GM21723 (cell line): ENCODE results near the gene DAAM2.

ENCODE experiments used
- ATAC-seq: cut with Tn5 transposase; IDR thresholded peaks from one replicate; pipeline ENCODE4 v1.9.1; 2021; ENCODE audit warnings: mild to moderate bottlenecking, moderate library complexity; ENCODE audit not compliant: unreplicated experiment

DAAM2 gene

GRCh38 chr6:39925191-39925930 lies 133.2 kb downstream of the DAAM2 start:
- no peak for ATAC-seq

DNA sequence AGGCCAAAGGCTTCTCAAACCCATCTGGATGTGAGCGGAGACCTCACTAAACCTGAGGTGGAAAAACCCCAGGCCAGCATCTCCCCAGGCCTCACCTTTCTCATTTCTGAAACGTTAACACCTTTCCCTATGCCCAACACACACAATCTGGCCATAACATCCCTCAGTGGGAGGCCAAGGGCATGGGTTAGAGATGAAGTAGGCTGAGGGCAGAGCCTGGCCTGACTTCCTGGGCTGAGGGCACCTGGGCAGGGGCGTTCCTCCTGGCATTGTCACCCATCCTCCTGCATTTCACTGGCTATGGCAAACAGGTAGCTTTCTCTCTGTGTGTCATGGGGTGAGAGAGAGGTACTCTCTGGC lies 133.7 kb downstream of the DAAM2 start:
- ATAC-seq = no peak

DNA sequence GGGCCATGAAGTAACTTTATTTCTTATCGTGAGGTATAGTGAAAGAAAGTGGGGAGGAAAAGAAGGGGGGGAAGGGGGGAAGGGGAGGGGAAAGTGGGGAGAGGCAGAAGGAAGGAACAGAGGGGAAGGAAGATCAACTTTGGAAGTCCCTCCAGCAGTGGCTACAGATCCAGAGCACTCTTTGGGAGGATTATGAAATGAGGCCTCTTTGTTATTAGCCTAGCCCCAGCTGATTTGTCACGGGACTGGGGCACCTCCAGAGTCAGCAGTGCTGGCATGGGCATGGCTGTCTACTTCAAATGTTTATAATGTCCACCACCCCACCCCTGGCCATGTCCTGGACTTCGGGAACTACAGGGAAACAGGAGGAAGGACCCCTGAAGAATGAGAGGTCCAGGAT lies 134.5 kb downstream of the DAAM2 start:
- ATAC-seq = no peak

GRCh38 chr6:39927159-39927558 lies 135.0 kb downstream of the DAAM2 start:
- ATAC-seq = no peak

GRCh38 chr6:39929039-39929732 lies 137.0 kb downstream of the DAAM2 start:
- no peak for ATAC-seq

DNA sequence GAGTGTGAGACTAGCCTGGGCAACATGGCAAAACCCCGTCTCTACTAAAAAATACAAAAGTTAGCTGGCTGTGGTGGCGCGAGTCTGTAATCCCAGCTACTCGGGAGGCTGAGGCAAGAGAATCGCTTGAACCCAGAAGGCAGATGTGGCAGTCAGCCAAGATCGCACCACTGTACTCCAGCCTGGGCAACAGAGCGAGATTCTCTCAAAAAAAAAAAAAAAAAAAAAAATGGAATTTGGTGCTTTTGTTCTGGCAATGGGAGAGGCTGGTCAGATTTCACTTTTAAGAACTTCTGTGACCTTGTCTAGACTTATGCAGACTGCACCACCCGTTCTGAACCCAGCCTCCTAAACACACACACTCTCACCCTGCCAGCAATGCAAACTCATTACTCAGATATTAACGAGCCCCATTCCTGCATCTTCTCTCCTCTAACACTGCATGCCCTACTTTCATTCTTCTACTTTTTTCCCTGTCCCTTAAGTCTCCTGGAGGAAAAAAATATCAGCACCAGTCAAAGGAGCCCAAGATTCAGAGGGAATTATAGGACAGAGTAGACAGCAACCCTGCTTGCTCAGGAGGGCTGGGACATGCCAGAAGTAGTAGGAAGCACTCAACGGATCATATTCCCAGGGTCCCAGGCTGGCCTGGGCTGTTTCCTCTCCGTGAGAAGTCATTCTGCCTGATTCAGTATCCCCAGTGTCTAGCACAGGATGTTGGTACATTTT lies 137.7 kb downstream of the DAAM2 start:
- ATAC-seq = no peak

DNA sequence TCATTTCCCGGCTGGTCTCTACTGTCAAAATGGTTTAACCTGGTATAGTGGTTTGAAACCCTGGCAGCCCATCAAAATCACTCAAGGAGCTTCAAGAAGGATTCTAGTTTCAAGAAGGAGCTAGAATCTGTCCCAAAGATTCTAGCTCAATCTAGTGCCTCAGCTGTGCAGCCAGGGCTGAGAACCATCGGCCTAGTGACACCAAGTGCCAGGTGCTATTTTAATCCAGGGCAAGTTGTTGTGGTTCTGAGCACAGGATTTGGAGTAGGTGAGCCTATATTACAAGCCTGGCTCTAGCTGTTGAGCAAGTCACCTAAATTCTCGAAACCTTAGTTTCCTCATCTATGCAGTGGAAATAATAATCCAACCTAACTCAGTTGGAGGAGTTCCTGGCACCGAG lies 138.4 kb downstream of the DAAM2 start:
- ATAC-seq = no peak

DNA sequence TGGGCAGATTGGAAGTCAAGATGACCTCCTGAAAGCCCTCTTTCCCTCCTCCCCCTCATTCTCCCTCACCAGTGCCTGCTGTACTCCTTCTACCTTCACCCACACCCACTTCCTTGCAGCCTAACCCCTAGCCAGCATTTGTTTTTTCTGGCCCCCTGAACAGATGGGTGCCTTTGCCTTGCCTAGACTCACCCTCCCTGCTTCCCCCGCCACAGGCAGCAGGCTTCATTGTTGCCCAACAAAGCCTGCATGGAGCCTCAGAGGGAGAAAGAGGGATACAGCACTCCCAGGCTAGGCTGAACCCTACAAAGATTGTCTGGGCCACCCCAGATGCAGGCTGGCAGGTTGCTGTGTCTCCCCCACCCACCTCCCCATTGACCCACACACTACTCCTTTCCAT lies 139.4 kb downstream of the DAAM2 start:
- no peak for ATAC-seq

DNA sequence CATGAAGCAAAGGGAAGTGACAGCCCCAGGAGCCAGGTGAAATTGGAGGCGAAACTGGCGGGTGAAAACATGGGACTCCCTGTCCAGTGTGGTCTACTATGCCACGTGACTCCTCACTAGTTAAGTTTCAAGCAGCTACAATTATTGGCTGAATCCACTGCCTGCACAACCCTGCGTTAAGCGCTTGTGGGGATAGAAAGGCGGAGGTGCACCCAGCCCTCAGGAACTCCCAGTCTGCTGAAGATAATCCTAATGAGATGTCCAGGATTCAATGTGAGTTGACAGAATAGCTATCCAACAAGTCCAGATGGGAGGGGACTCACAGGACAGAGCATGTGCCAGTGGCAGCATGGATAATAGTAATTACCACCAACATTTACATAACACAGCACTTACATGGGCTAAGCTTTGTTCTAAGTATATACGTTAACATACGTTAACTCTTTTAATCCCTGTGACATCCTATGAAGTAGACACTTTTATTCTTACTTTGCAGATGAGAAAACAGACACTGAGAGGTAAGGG lies 140.3 kb downstream of the DAAM2 start:
- no peak for ATAC-seq

DNA sequence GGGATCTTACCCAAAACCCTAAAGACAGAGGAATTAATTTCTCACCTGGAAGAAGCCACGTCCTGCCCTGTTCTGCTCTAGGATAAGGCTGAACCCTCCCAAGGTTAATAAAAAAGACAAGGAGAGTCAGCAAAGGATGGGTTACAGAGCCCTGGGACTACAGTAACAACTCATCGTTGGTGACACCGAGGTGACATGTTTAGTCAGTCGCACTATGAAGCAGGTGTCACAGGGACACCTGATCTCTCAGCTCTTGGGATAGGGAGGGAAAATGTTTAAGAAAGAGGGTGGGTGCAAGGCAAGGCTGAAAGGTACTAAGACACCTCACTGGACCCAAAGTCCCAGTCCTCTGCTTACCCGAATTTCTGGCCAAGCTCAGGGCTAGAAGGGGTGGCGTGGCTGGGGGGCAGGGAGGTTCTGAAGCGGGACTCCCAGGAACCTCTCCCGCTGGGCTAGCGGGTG lies 141.5 kb downstream of the DAAM2 start:
- no peak for ATAC-seq

DNA sequence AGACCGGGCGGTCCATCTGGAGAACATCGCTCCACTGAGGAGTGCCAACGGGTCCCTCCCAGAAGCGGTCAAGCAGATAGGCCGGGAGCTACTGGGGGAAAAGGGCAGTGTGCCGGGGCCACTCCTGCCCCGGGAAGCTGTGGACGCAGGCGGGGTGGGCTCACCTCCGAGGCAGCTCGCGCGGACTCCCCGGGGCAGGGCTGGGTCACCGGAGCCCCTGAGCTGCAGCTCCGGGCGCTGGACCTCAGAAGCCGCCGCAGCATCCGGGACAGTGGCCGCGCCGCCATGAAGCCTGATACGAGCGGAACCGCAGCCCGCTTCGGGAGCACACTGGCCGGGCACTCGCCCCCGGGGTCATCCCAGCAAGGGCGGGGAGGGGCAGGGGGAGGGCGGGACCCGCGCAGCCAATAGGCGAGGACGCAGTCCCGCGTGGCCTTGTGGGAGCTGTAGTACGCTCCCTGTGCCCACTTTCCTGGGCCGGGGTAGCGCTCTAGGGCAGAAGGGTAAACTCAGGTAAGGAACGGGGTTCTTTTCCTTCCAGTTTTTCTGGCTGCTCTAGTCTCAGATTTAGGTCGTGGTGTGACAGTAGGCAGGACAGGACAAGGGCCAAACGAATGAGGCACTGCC lies 142.1 kb downstream of the DAAM2 start, which contains the start of gene MOCS1:
TSS of gene MOCS1 (minus strand) at position 332 of the 627 bp plus-strand sequence. CDS start at position 287, 45 bp downstream.
- no peak for ATAC-seq

DNA sequence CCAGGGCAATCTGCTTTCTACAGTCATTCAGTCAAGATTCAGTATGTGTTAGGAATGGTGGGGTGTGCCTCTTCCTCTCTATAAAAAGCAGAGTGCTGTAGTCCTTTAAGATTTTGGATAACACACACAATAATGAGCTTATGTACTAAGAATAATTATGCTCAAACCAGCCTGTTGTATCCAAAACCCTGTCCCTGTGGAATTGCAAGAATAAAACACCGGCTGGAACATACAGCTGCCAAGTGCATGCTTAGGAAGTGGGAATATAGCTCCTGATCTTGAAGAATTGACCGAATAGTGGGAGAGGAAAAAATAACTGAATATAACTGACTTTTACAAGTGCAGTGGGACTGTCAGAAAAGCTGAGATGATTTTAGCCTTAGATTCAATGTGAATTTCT lies 143.1 kb downstream of the DAAM2 start:
- ATAC-seq = no peak

DNA sequence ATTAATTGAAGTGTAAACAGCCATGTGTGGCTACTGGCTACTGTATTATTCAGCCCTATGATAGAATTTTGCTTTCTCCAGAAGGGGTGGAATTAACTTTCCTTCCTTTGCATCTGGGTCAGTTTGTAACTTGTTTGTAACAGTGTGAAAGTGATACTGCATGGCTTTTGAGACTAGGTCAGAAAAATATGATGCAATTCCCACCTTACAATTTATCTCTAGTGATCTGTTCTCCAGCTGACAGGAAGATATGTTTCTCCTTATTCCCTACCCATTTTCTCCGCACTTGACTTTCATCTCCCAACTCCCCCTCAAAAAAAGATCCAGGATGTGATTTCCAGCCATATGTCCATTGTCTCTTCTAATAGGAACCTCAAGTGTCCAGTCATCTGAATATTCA lies 144.7 kb downstream of the DAAM2 start:
- ATAC-seq = no peak

DNA sequence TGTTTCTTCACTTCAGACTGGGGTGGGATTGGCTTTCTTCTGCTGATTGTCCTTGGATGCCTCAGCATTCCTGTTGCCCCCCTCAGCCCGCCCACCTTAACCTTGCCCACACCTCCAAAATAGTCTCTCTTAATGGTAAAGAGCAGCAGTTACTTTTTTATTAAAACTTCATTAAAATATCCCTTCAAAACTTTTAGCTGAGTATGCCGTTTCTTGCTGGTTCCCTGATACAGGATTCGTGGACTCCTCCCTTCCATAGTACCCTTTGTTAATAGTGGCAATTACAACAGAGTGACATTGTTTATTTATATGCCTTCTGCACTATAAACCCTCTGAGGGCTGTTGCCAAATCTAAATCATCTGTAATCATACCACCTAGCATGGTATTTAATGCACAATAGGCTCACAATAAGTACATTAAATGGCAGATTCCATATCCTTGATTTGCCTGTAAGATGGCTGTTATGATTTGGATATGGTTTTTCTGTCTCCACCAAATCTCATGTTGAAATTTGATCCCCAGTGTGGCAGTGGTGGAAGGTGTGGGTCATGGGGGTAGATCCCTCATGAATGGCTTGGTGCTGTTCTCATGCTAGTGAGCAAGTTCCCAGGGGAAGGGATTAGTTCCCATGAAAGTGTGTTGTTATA lies 145.6 kb downstream of the DAAM2 start:
- ATAC-seq = no peak

GRCh38 chr6:39938773-39939654 lies 146.8 kb downstream of the DAAM2 start:
- ATAC-seq = no peak

- no peak for ATAC-seq
Observed at GRCh38 chr6:39941138-39941537, 149.0 kb downstream of the DAAM2 start.

DNA sequence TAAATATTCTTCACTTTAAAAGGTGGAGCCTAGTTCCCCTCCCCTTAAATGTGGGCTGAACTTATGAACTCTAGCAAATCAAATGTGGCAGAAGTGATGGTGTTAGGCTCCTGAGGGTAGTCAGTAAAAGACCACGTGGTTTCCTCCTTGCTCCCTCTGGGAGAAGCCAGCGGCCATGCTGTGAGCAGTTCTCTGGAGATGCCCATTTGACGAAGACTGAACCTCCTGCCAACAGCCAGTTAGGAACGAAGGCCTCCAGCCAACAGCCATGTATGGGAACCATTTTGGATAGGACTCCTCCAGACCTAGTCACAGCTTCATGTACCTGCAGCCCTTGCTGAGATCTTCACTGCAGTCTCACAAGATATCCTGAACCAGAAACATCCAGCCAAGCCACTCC lies 149.6 kb downstream of the DAAM2 start:
- ATAC-seq = no peak

DNA sequence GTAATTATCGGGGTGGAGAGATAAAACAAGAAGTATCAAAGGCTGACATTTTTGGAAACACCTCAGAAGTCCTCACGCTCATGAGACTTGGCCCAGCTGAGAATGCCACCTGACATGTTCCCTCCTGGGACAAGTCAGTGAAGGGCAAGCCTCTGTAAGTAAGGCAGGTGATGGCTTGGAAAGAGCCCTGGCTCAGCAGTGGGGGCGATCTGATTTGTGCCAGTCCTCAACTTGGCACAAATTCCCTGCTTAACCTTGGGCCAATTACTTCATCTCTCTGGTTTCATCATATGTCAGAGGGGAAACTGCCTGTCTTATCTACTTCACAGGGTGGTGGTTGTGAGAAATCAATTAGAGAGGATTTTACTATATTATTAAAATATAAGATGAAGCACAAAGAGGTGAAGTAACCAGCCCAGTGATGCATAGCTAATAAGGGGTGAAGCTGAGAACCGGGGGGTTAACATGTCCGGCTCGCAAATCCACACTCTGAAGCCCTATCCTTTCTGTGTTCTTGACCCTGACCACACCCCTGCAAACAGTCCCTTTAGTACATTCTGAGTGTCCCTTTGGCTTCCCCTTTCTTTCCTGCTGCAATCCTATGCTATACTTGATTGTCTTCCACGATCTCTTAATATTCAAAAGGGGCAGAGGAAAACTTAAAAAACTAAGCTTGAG lies 150.9 kb downstream of the DAAM2 start:
- ATAC-seq = no peak

DNA sequence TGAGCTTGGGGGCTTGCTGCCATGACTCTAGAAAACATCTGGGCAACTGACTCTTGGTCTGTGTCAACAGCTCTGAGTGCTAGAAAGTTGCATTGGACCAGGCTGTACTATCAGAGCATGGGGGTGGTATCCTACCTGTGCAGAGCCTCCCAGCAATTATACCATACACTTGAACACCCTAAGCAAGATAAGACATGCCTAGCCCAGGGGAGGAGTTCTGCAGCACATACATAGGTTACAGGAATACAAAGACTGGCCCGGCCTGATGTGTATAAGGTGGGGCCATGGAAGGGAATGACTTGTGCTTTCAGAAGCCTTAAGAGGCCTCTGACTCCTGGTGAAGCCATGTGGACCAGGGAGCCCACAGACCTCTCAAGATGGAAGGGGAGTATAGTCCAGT lies 153.4 kb downstream of the DAAM2 start:
- no peak for ATAC-seq
